Stomach (tissue), 4 donors: ENCODE data around the gene SORL1.

Experiments used
- POLR2A ChIP-seq, 4 donors: fragments of 450-650 bp; IDR thresholded peaks; one replicate each; pipeline ENCODE4 v1.6.1; 2016; ENCODE audit warnings: antibody characterized with exemption in 4 of 4, control low read depth in 2 of 4, mild to moderate bottlenecking in 1 of 4, moderate library complexity in 1 of 4
- POLR2AphosphoS5 ChIP-seq, 3 donors: sonication (generic); formaldehyde crosslinking; IDR thresholded peaks; one replicate each; pipeline ENCODE4 v1.6.1; 2016; ENCODE audit warnings: antibody characterized with exemption in 3 of 3

DNA sequence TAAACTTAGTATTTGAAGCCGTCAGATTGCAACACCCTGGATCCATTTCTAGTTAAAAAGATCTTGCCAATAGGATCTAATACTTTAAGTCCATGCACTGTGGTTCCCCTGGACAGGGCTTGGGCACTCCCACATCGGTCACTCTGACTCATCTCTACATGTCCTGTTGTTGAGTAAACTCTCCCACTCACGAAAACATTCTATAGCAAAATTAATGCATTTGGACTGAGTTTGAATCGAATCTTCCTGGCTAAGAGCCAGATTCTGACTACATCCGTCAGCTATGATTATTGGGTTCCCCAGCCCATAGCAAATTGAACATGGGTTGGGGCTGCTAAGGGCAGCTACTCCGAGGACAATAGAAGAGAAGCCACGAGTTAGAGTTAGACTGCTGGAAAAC is 182.8 kb downstream of the SORL1 start:
- TF ChIP-seq POLR2AphosphoS5 (IDR thresholded peaks at IDR 0.05) (no peak), POLR2A (IDR thresholded peaks at IDR 0.05) (no peak)
